CD4-positive, alpha-beta T cell treated with Interleukin-4 for 1 hour (primary cell): ENCODE results near the gene IRF2BP2.

Source experiments
- DNase-seq, 2 donors: peaks; one replicate each; pipeline ENCODE4 v3.0.0-alpha.2; 2020 to 2022

IRF2BP2 gene

DNA sequence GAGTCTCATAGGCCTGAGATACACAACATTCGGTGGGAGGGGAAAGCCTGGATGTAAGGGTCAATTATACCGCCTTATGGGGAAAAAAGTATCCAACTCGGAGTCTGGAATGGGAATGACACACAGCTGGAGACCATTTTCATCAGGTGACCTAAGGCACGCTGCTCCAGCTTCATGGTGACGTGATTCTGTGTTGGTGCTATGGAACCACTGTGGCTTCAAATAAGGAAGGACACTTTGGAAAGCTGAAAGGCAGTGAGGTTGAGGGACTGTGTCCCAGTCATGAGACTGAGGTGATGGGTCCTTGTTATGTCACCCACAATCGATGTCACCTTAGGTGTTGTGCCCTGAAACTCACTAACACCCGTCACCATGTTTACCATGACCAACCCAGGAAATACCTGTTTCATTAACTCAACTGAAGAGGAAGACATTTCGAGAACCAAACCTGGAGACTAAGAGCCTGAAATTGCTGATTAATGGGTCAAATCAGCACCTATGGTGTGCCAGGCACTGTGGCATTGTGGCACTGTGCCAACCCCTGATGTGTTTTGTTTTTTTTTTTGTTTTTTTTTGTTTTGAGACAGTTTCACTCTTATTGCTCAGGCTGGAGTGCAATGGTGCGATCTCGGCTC is 54.5 kb downstream of the IRF2BP2 start:
- DNase-seq, result no peak

DNA sequence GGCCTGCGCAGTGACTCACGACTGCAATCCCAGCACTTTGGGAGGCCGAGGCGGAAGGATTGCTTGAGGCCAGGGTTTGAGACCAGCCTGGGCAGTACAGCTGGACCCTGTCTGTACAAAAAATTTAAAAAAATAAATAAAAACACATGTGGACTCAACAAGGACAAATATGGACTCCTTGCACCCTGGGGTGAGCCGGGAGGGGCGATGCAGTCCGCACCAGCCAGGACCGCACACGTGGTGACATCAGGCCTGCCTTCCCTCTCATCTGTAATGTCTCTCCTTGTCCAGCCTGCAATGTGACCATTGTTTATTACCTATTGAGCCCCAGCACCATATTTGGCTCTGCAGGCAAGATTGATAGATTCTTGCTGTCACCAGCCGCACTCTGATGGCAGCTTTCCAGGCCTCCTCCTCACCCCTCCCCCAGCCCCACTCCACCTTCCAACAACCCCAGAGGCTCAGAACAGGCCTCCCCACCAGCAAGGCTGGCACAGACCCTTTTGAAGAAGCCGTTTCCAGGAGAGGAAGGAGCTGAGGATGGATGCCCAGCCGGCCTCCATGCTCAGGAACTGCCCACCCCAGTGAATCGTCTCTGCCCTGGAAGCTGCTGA is 55.2 kb downstream of the IRF2BP2 start:
- no peak for DNase-seq
